Chondrocyte (in vitro differentiated cells): ENCODE measurements around the gene ACSL6. TPM values are rescaled to one million over a fixed set of nuclear protein-coding genes. Genes with fewer than 3 reads are reported as not detected.

ENCODE experiments used
- DNase-seq: peaks from one replicate; pipeline ENCODE4 v3.0.0; 2021; ENCODE audit warnings: mixed read lengths, low spot score
- H3K27ac Mint-ChIP-seq: one replicate; pipeline ENCODE4 v1.8.0; 2021; ENCODE audit warnings: mild to moderate bottlenecking, moderate library complexity, mixed read lengths; ENCODE audit not compliant: unreplicated experiment
- H3K27me3 Mint-ChIP-seq: 2 replicates; pipeline ENCODE4 v1.8.0; 2021; ENCODE audit warnings: low read depth, mixed read lengths
- H3K36me3 Mint-ChIP-seq: 2 replicates; pipeline ENCODE4 v1.8.0; 2021; ENCODE audit warnings: low read depth, mixed read lengths
- H3K4me1 Mint-ChIP-seq: 2 replicates; pipeline ENCODE4 v1.8.0; 2021; ENCODE audit warnings: low read depth, mild to moderate bottlenecking, mixed read lengths
- H3K4me3 Mint-ChIP-seq: one replicate; pipeline ENCODE4 v1.8.0; 2021; ENCODE audit warnings: mild to moderate bottlenecking, moderate library complexity, mixed read lengths; ENCODE audit not compliant: unreplicated experiment
- H3K9me3 Mint-ChIP-seq: 2 replicates; pipeline ENCODE4 v1.8.0; 2021; ENCODE audit warnings: low read depth, mixed read lengths
- total RNA-seq: library from RNA; stranded (reverse); gene quantifications from 3 replicates; pipeline ENCODE4 v1.2.1, GENCODE V29; 2021
- TF ChIP-seq, protein P1 (sequence below): fragments of 200-600 bp; sonication (generic); IDR thresholded peaks from 2 replicates; pipeline ENCODE4 v1.5.0; 2021; ENCODE audit warnings: antibody characterized with exemption, mild to moderate bottlenecking, moderate library complexity

Gene ACSL6
- total RNA-seq, 1 donor from 2014 or later: not detected

DNA sequence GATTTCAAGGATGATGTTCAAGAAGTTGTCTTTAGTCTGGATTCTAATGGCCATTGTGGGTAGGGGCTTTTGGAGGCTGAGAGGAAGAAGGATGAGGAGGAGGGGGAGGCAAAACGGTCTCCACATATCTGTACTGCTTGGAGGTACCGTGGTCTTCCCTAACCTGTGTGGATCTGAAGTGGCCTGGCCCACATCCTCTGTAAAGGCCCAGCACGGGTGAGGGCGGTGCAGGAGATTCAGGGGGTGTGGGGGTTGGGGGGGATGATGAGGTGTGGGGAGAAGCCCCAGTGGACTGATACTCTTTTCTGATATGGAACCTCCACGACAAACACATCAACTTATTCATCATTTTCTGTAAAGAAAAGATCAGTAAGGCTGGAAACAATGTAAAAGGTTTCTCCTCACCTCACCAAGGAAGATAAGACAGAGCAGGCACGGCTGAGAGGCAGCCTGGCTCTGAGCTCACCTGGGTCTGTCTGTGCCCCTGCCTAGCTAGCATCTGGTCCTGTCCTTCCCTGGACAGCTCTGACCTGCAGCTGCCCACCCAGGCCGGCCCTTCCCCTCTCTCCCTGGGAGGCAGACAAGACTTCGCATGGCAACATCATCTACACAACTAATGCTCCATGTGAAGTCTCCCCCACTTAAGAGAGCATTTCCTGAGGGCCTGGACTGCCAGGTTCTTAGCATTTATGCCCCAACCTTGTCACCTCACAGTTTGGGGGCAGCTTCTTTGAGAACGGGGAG, 43.4 kb upstream of the ACSL6 start:
- Mint-ChIP-seq H3K4me3 (no peak overlapping the region), H3K27ac (no peak overlapping the region), H3K27me3 (peaks cover 16% of the 10 kb centered on the region), H3K4me1 (no peaks in the 10 kb centered on the region), H3K9me3 (no peaks in the 10 kb centered on the region), H3K36me3 (no peaks in the 10 kb centered on the region)
- TF ChIP-seq, protein P1, sequence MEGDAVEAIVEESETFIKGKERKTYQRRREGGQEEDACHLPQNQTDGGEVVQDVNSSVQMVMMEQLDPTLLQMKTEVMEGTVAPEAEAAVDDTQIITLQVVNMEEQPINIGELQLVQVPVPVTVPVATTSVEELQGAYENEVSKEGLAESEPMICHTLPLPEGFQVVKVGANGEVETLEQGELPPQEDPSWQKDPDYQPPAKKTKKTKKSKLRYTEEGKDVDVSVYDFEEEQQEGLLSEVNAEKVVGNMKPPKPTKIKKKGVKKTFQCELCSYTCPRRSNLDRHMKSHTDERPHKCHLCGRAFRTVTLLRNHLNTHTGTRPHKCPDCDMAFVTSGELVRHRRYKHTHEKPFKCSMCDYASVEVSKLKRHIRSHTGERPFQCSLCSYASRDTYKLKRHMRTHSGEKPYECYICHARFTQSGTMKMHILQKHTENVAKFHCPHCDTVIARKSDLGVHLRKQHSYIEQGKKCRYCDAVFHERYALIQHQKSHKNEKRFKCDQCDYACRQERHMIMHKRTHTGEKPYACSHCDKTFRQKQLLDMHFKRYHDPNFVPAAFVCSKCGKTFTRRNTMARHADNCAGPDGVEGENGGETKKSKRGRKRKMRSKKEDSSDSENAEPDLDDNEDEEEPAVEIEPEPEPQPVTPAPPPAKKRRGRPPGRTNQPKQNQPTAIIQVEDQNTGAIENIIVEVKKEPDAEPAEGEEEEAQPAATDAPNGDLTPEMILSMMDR: no peak
- no peak for DNase-seq

DNA sequence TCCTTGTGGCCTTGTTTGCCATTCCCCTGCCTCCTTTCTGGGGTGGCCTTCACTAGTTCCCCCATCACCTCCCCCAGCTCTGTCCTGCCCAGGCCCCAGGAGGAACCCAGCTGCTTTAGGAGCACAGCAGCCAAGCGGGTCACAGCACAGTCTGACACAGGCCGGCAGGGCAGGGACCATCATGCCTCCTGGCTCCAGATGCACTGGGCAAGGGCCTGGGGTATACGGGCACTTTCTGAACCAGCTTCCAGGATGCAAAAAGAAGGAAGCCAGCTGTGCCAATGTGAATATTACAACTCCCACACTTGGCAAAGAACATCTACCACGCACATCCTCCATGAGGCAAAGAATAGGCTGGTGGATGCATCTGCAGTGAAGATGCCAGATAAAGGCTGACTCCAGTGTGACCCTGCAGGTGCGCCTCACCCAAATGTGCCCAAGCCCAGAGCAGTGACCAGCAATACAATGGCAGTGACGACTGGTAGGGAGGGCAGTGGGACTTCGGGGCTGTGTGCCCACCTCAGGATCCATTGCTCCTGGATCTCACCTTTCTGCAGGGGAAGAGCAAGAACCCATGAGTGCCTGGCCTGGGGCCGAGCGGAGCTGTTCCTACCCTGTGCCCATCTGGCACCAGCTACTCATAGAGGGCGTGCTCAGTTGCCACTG, 42.7 kb upstream of the ACSL6 start:
- Mint-ChIP-seq H3K4me1 (no peaks in the 10 kb centered on the region), H3K36me3 (no peaks in the 10 kb centered on the region), H3K27me3 (peaks cover 19% of the 10 kb centered on the region), H3K27ac (no peak overlapping the region), H3K9me3 (no peaks in the 10 kb centered on the region), H3K4me3 (no peak overlapping the region)
- DNase-seq: peak; percentile 49
- TF ChIP-seq, protein P1: no peak

DNA sequence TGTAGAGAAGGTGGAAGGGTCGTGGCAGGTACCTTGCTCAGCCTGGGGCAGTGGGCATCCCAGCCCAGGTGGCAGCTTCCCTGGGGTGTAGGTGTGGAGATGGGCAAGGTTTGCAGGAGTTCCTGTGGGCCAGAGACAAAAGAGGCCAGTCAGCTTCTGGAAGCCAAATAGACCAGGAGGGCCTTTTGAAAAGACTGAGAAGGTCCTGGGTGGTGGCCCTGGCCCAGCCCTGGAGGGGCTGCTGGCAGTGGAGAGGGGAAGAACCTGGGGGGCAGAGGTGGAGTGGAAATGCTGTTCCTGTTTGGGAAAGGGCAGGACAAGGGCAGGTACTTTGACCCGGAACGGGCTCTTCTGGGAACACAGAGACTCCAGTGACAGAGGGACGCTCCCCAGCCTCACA, 42.0 kb upstream of the ACSL6 start:
- Mint-ChIP-seq H3K9me3 (no peaks in the 10 kb centered on the region), H3K4me3 (no peak overlapping the region), H3K4me1 (no peaks in the 10 kb centered on the region), H3K36me3 (no peaks in the 10 kb centered on the region), H3K27ac (no peak overlapping the region), H3K27me3 (peaks cover 17% of the 10 kb centered on the region)
- TF ChIP-seq, protein P1: no peak
- DNase-seq: peak; percentile 59

DNA sequence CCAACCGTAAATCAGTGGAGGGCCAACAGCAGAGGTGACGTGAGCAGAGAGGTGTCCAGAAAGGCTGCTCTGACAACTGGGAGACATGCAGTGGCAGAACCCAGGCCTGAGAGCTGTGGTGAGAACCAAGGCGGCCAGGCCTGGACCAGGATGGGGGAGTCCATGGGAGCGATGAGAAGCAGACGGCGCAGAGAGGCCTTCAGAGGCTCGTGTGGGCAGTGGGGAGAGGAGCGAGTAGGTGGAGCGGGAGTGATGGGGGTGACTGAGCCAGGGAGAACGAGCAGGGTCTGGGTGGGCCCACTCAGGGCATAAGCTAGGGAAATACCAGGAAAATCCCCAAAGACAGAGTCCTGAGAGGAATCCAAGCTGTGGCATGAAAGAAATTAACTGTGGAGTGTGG, 41.1 kb upstream of the ACSL6 start:
- H3K27me3 Mint-ChIP-seq: peaks cover 17% of the 10 kb centered on the region
- H3K4me3 Mint-ChIP-seq: no peak overlapping the region
- H3K36me3 Mint-ChIP-seq: no peaks in the 10 kb centered on the region
- no peaks in the 10 kb centered on the region for H3K9me3 Mint-ChIP-seq
- TF ChIP-seq, protein P1: no peak
- no peaks in the 10 kb centered on the region for H3K4me1 Mint-ChIP-seq
- peak; percentile 77 for DNase-seq
- H3K27ac Mint-ChIP-seq: no peak overlapping the region

DNA sequence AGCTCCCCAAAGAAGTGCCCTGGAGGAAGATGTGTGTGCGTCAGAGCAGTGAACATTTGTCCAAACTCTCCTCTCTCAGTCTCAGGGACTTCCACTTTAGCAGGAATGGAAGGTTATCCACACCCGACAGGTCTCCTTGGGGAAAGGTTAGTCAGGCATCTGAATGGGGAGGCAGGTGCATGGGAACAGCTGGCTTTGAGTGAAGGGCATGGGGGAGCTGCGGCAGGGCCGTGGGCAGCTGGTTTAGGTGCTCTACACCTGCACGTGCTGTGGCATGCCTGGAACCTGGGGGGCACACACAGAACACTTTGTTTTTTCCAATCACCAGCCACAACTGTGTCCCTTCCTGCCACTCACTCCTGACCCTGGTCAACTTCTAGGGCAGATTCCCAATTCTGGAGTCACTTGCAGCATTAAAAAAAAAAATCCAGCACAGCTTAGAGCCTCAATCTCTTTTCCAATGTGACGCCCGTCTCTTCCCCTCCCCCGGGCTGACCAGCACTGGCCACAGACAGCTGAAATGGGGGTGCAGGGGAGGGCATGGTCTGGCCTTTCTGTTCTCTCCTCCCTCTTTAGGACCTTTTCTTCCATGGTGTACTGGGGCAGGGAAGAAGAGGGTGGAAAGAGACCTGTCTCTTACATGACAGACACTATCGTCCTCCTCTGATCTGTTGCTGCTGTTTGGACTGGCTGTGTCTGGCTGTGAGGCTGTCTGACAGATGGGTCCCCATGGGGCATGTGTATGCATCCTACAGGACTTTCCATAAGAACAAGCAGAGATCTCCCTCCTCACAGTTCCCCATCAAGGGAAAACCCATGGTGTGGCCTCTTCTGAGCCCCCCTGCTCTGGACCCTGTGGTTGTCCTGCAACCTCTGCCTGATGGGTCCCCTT, 39.4 kb upstream of the ACSL6 start:
- peak; percentile 63 for DNase-seq
- H3K27ac Mint-ChIP-seq: no peak overlapping the region
- TF ChIP-seq, protein P1: no peak
- H3K4me1 Mint-ChIP-seq: no peaks in the 10 kb centered on the region
- H3K36me3 Mint-ChIP-seq: no peaks in the 10 kb centered on the region
- H3K4me3 Mint-ChIP-seq: no peak overlapping the region
- H3K9me3 Mint-ChIP-seq: no peaks in the 10 kb centered on the region
- peaks cover 17% of the 10 kb centered on the region for H3K27me3 Mint-ChIP-seq
